Measurements from ENCODE around the gene SCD5.

DNA sequence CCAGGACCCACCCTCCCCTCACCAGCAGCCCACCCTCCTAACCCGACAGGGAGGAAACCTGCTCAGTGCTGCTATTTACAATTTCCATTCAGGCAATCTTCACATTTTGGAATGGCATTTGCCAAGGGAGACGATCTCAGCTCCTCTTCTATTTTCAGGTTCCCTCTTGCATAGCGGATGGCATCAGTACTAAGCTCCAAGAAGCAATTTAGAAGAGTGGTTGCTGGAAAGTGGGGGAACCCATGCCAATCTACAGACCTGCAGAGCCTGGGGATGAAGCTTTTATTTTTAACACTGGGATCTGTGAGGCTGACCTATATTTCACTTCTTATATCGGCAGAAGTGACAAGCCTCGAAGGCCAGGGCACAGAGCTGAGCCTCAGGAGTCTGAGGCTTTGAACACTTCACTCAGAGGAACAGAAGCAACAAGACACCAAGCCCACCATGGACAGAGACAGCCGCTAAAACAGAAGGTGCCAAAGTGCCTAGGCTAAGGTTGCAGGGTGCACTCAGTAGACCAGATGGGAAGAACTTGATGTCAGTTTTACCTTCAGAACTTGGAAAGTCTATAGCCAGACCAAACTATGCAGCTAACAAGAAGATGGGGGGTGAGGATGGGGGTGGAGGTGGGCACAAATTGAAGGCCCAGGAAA, 44.0 kb downstream of the SCD5 start:
- no peak for TF ChIP-seq POLR2A (IDR thresholded peaks at IDR 0.05)
- TF ChIP-seq, protein P1, sequence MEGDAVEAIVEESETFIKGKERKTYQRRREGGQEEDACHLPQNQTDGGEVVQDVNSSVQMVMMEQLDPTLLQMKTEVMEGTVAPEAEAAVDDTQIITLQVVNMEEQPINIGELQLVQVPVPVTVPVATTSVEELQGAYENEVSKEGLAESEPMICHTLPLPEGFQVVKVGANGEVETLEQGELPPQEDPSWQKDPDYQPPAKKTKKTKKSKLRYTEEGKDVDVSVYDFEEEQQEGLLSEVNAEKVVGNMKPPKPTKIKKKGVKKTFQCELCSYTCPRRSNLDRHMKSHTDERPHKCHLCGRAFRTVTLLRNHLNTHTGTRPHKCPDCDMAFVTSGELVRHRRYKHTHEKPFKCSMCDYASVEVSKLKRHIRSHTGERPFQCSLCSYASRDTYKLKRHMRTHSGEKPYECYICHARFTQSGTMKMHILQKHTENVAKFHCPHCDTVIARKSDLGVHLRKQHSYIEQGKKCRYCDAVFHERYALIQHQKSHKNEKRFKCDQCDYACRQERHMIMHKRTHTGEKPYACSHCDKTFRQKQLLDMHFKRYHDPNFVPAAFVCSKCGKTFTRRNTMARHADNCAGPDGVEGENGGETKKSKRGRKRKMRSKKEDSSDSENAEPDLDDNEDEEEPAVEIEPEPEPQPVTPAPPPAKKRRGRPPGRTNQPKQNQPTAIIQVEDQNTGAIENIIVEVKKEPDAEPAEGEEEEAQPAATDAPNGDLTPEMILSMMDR (IDR thresholded peaks at IDR 0.05), result no peak
